CD4-positive, alpha-beta memory T cell (primary cell): ENCODE results near the gene IL20RA. TPM values are rescaled to one million over a fixed set of nuclear protein-coding genes. Genes with fewer than 3 reads are reported as not detected.

Experiments
- polyA plus RNA-seq, 2 donors: library from polyadenylated mRNA; unstranded; fragments of 300-500 nt; fragmentation: Illumina TruSeq; gene quantifications; one replicate each; pipeline ENCODE4 v1.2.3, GENCODE V29; 2021
- total RNA-seq, 2 experiments: library from RNA; stranded (reverse); gene quantifications; one replicate each; pipeline ENCODE4 v1.2.3, GENCODE V29; 2021

The IL20RA gene
- total and polyA plus RNA-seq, 4 experiments from 2014 or later, result not detected

Other genes starting within 250 kb of the IL20RA start
- gene PEX7, start 222.4 kb downstream of the IL20RA start, total RNA-seq, result 1 to 10 TPM; 4.4 to 5.8 TPM
- gene PEX7, start 222.4 kb downstream of the IL20RA start, polyA plus RNA-seq, result 1 to 10 TPM; 4.5 to 7.2 TPM
- gene SLC35D3, start 122.7 kb downstream of the IL20RA start, total RNA-seq, result not detected
- gene SLC35D3, start 122.7 kb downstream of the IL20RA start, polyA plus RNA-seq, result not detected
- not detected for gene IL22RA2, start 128.7 kb upstream of the IL20RA start, total RNA-seq
- gene IL22RA2, start 128.7 kb upstream of the IL20RA start, polyA plus RNA-seq, result not detected
- 10 to 100 TPM; 38.3 to 38.8 TPM for gene IFNGR1, start 174.4 kb upstream of the IL20RA start, total RNA-seq
- 10 to 100 TPM; 41.0 to 57.9 TPM for gene IFNGR1, start 174.4 kb upstream of the IL20RA start, polyA plus RNA-seq